Thyroid gland (tissue), 4 donors: ENCODE results near the gene TMEM82. TPM values are rescaled to one million over a fixed set of nuclear protein-coding genes. Genes with fewer than 3 reads are reported as not detected.

Source experiments
- DNase-seq, 2 donors: peaks; one replicate each; pipeline ENCODE4 v3.0.0-alpha.2; 2019
- H3K27ac ChIP-seq, 3 donors: fragments of 200-600 bp; sonication (generic); 1 replicate in 2 of 3; 2 replicates in 1 of 3; pipeline ENCODE4 v1.5.1; 2016 to 2019; ENCODE audit warnings: mild to moderate bottlenecking in 1 of 3, moderate library complexity in 1 of 3
- H3K27me3 ChIP-seq: fragments of 200-600 bp; sonication (generic); one replicate; pipeline ENCODE4 v1.5.1; 2019
- H3K36me3 ChIP-seq, 2 donors: fragments of 200-600 bp; sonication (generic); one replicate each; pipeline ENCODE4 v1.5.1; 2016 to 2019
- H3K4me1 ChIP-seq, 2 donors: fragments of 200-600 bp; sonication (generic); one replicate each; pipeline ENCODE4 v1.5.1; 2017 to 2019
- H3K4me3 ChIP-seq, 3 donors: fragments of 200-600 bp; sonication (generic); replicated peaks in 1 of 3; 1 replicate in 2 of 3; 2 replicates in 1 of 3; pipeline ENCODE4 v1.5.1; 2016; ENCODE audit warnings: mild to moderate bottlenecking in 1 of 3
- H3K9me3 ChIP-seq: fragments of 200-600 bp; sonication (generic); one replicate; pipeline ENCODE4 v1.5.1; 2017
- CTCF ChIP-seq, 6 experiments: fragments of 200-600 bp in 3 of 6; fragments of 450-650 bp in 3 of 6; sonication (generic) in 3 of 6; IDR thresholded peaks; one replicate each; pipeline ENCODE4 v1.5.1; 2016 to 2019; ENCODE audit warnings: antibody characterized with exemption in 6 of 6, mild to moderate bottlenecking in 2 of 6, inconsistent platforms in 1 of 6, moderate library complexity in 1 of 6
- POLR2A ChIP-seq, 2 donors: fragments of 450-650 bp; IDR thresholded peaks; one replicate each; pipeline ENCODE4 v1.6.1; 2017; ENCODE audit warnings: antibody characterized with exemption in 2 of 2, mild to moderate bottlenecking in 2 of 2, moderate library complexity in 1 of 2
- WGBS, 2 donors: methylation state at CpG; one replicate each; pipeline ENCODE4 v1.1.5; 2017; 5-methylcytosine and 5-hydroxymethylcytosine counted together
- intact Hi-C: fragments of 100-400 bp; cut with DNase I; formaldehyde crosslinking; loops from one replicate; pipeline ENCODE4 v1.15.1; 2023
- total RNA-seq, 4 donors: library from RNA; depleted of rRNA; stranded (reverse); fragments of >200 nt; gene quantifications; one replicate each; pipeline ENCODE4 v1.2.3, GENCODE V29; 2016

Gene TMEM82
- total RNA-seq, 4 donors from 2014 or later = not detected

DNA sequence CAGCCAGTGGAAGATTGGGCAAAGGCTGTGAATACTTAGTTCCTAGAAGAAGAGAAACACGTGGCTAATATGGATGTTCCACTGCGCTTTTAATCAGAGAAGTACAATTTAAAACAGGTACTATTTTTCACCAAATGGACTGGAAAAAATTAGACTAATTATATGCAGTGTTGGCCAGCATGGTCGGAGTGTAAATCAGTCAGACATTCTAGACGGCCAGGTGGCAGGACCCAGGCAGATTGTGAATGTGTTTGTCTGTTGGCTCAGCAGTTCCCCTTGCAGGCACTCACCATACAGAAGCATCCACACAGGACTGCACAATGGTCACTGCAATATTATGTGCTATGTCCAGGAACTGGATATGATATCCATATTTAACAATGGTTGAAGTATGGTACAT is 30.1 kb upstream of the TMEM82 start:
- no peaks in the 10 kb centered on the region for H3K27me3 ChIP-seq
- H3K9me3 ChIP-seq = no peaks in the 10 kb centered on the region
- no peak for TF ChIP-seq POLR2A (IDR thresholded peaks at IDR 0.05)
- H3K27ac ChIP-seq = no peak overlapping the region
- peaks cover 9 to 11% of the 10 kb centered on the region in 2 donors for H3K36me3 ChIP-seq
- intact Hi-C loops = no loop called here
- 75 to 94% methylated on average over 4 of the region's 4 CpGs for WGBS, 2 donors
- H3K4me1 ChIP-seq = peaks cover 15 to 20% of the 10 kb centered on the region in 2 donors
- no peak for DNase-seq
- H3K4me3 ChIP-seq = no peak overlapping the region

DNA sequence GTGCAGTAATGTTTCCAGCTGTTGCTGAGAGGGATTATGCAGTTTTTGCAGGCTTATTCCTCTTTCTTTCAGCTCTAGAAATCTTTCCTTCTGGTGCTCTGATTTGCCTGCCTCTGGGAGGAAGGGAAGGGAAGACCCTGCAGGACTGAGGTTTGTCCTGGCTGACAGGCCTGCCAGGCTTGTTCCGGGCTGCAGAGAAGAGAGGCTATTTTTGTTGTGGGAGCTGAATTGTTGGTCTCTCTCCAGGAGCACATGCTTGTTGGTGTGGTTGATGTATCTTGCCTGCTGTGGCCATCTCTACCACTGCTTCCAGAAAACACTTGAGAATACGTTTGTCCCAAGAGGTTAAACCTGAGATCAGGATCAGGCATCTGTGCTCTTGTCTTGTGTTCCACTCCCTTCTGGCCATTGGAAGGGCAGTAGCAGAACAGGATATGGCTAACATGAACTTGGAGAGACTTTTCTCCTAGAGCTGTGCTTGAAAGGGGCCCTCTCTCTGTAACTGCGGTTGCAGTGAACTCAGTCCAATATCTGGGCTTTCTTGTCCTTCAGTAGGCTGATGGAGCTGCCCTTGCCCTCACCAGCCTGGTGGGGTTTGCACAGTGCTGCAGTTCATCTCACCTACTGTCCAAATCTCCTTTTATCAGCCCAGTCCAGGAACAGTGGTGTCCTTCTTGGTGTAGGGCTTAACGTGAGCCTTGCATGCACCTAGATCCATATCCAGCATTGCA is 27.7 kb upstream of the TMEM82 start:
- peak overlapping the region in 2 of 3 donors; percentile 41 to 61 for H3K27ac ChIP-seq
- H3K4me1 ChIP-seq = peaks cover 15% of the 10 kb centered on the region in 2 donors
- WGBS, 2 donors = 30 to 31% methylated on average over 3 to 4 of the region's 4 CpGs
- DNase-seq = peak; percentile 44 to 53
- no peaks in the 10 kb centered on the region for H3K27me3 ChIP-seq
- H3K9me3 ChIP-seq = no peaks in the 10 kb centered on the region
- peaks cover 29 to 31% of the 10 kb centered on the region in 2 donors for H3K36me3 ChIP-seq
- intact Hi-C loops = no loop called here
- H3K4me3 ChIP-seq = no peak overlapping the region
- TF ChIP-seq CTCF (IDR thresholded peaks at IDR 0.05) = no peak

DNA sequence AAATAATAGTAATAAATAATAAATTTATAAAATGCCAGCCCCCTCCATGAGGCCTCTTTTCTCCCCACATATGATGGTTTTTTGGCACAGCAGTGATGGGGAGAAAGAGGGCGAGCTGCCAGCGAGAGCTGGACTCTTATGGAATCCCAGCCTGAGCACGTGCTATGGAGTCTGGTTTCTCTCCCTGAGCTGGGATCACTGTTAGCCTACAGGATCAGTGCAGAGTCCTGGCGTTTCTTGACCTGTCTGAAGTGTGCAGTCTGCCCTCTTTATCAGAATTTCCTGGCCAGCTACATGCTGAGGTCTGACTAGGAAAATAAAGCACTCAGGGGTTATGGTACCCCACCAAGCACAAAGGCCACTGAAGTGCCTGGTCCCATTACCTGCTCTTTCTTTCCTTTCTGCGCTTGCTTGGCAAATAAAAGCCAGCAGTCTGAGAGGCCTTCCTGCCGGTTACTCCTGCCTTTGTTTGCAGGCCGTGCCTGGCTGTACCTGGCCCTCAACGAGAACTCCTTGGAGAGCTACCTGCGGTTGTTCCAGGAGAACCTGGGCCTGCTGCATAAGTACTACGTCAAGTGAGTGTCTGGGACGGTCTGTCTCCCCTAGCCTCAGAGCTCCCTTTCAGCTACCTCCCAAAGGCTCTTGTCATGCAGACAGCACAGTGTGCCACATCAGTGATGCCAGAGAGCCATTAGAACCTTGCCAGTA is 24.7 kb upstream of the TMEM82 start:
- no peak for TF ChIP-seq POLR2A (IDR thresholded peaks at IDR 0.05)
- no peak for TF ChIP-seq CTCF (IDR thresholded peaks at IDR 0.05)
- H3K27ac ChIP-seq = no peak overlapping the region
- peaks cover 15% of the 10 kb centered on the region in 2 donors for H3K4me1 ChIP-seq
- 82 to 83% methylated on average over 11 of the region's 11 CpGs for WGBS, 2 donors
- intact Hi-C loops = no loop called here
- peaks cover 40 to 48% of the 10 kb centered on the region in 2 donors for H3K36me3 ChIP-seq
- no peaks in the 10 kb centered on the region for H3K9me3 ChIP-seq
- H3K4me3 ChIP-seq = no peak overlapping the region
- no peaks in the 10 kb centered on the region for H3K27me3 ChIP-seq
- DNase-seq = no peak

GRCh38 chr1:15718199-15718601 is 24.1 kb upstream of the TMEM82 start:
- TF ChIP-seq CTCF (IDR thresholded peaks at IDR 0.05) (no peak), POLR2A (IDR thresholded peaks at IDR 0.05) (no peak)
- 92 to 96% methylated on average over 4 to 8 of the region's 8 CpGs for WGBS, 2 donors
- Histone ChIP-seq H3K27ac (no peak overlapping the region), H3K36me3 (peaks cover 40 to 48% of the 10 kb centered on the region in 2 donors), H3K4me1 (peaks cover 15% of the 10 kb centered on the region in 2 donors), H3K27me3 (no peaks in the 10 kb centered on the region), H3K9me3 (no peaks in the 10 kb centered on the region), H3K4me3 (no peak overlapping the region)
- no peak for DNase-seq
- intact Hi-C loops = no loop called here

DNA sequence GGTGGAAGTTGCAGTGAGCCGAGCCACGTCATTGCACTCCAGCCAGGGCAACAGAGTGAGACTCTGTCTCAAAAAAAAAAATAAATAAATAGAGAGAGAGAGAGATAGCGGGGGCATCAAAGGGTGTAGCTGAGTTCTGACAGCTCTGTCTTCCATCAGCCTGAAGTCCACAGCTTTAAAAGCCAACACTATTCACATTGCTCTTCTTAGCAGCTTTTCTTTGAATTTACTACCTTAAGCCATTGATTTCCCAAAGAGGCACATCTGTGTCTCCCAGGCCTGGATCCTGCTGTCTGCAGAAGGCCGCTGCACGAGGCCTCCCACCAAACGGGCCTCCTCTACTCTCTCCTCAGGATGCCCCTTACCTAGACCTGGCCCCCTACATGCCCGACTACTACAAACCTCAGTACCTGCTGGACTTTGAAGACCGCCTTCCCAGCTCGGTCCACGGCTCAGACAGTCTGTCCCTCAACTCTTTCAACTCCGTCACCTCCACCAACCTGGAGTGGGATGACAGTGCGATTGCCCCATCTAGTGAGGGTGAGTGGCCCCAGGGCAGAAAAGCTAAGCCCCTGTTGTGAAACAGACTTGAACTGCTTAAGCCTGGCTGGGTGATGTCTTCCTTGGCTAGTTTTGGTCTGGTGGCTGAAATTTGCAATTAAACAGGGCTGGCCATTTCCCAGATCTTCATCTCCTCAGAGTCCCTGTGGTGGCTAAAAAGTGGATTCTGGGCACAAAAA is 22.7 kb upstream of the TMEM82 start:
- DNase-seq = no peak
- TF ChIP-seq CTCF (IDR thresholded peaks at IDR 0.05) (no peak), POLR2A (IDR thresholded peaks at IDR 0.05) (no peak)
- Histone ChIP-seq H3K27me3 (no peaks in the 10 kb centered on the region), H3K9me3 (no peaks in the 10 kb centered on the region), H3K4me1 (peaks cover 7 to 8% of the 10 kb centered on the region in 2 donors), H3K4me3 (no peak overlapping the region), H3K27ac (no peak overlapping the region), H3K36me3 (peaks cover 40 to 48% of the 10 kb centered on the region in 2 donors)
- 94 to 96% methylated on average over 12 of the region's 12 CpGs for WGBS, 2 donors
- intact Hi-C loops = no loop called here
